LNCAP (cell line): Measurements from ENCODE around the gene FHIT.

Source experiments
- TF ChIP-seq, protein P1 (sequence below): fragments of 450-650 bp; IDR thresholded peaks from 2 replicates; pipeline ENCODE4 v1.5.1; 2017; ENCODE audit warnings: mild to moderate bottlenecking

FHIT gene

DNA sequence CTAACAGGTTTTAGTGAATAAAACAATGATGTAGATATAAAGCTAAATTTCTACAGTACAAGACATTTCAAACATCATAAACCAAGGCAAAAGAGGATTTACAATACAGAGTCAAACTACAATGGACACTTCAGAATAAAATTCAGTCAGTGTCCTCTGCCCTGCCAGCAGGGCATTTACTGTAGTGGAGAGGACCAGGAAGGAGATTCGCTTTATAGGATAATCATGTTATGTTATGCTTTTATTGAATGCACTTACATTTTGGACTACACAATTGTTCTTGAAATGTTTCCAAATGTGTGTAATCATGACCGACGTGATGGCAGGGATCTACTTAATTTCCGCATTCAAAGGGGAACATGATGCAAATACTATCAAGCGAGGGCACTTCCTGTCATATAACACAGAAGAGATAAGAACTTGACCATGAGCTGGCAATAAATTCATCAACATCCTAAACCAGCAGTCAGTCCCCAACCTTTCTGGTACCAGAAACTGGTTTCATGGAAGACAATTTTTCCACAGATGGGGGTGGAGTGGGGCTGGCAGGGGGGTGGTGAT, 925.6 kb downstream of the FHIT start:
- TF ChIP-seq, protein P1, sequence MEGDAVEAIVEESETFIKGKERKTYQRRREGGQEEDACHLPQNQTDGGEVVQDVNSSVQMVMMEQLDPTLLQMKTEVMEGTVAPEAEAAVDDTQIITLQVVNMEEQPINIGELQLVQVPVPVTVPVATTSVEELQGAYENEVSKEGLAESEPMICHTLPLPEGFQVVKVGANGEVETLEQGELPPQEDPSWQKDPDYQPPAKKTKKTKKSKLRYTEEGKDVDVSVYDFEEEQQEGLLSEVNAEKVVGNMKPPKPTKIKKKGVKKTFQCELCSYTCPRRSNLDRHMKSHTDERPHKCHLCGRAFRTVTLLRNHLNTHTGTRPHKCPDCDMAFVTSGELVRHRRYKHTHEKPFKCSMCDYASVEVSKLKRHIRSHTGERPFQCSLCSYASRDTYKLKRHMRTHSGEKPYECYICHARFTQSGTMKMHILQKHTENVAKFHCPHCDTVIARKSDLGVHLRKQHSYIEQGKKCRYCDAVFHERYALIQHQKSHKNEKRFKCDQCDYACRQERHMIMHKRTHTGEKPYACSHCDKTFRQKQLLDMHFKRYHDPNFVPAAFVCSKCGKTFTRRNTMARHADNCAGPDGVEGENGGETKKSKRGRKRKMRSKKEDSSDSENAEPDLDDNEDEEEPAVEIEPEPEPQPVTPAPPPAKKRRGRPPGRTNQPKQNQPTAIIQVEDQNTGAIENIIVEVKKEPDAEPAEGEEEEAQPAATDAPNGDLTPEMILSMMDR: no peak

DNA sequence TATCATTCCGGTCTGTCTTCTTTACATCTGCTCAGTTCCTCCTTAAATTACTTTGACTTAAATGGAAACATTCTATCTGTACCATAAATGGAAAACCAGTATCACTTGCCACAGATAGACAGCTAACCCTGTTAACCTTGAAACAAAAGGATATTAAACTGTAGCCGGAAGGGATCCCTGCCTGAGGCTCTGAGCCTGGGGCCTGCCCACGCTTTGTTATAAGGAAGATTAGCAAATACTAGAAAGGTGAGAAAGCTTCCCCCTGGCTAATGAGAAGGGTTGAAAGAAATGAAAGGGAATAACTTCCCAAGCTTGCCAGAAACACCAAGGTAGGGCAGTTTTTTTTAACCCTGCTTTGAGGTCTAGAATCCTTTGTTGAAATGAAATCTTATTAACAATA, 927.6 kb downstream of the FHIT start:
- TF ChIP-seq, protein P1: no peak

DNA sequence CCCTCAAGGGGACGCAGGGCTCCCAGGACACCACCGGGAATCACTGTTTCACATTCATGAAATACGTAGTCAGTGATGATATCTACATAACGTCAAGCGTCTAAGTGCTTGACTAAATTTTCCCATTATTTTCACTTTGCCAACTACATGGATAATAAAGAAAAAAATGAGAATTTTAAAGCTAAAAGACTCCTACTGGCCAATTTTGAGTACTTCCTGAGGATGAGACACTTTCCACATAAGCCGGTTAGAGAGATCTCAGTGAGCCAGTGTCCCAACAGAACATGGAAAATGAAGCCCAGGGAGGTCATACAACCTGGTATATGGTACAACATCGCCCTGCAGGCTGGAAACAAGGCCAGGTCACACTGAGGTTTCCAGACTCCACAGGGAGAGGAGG, 928.1 kb downstream of the FHIT start:
- TF ChIP-seq, protein P1: no peak

DNA sequence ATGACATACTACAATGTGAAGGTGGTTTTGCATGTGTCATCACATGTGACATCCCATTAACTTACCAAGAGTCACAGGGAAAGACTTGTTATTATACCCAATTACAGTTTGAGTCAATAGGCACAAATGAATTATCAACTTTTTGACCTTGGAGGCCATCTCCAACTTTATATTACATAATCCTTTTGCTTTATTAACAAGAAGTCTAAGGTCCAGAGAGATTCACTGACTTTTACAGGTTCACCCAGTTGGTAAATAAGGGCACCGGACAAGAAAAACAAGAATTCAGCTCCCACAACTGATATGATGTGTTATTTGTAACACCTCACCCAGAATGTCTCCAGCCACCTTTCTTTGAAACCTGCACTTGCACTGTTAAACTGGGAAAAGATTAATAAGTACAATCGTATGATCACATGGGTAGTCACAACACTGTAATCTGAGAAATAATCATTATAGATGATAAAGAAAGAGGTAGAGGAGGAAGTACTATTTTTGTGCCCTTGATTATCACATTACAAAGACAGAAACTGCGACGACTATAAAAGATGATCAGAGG, 928.9 kb downstream of the FHIT start:
- TF ChIP-seq, protein P1: no peak

DNA sequence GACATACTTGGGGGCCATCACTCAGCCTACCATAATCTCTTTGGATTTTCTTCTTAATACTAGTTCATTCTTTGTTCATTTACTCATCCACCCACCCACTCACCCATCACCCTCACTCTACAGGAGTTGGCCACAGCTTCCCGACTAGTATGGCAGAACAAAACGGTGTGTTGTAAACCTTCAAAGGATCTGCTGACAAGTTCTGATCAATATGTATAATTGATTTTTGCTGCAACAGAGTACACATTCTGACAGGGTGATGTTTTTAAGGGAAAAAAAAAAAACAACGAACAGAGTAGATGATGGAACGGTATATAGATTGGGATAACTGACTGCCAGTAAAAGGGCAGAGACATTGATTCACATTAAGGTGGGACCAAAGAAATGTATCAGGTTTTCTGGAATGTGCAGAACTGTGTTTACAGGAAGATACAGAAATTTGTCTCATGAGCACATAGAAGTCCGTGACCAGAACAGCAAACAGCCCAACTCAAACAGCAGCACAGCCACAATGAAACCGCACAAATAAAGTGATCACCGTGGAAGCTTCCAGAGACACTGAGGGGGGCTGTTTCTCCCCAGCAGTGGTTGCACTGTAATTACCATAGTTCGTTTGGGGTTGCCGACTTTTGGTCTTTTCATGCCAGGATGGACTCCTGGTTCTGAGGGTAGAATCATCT, 931.9 kb downstream of the FHIT start:
- TF ChIP-seq, protein P1: no peak

DNA sequence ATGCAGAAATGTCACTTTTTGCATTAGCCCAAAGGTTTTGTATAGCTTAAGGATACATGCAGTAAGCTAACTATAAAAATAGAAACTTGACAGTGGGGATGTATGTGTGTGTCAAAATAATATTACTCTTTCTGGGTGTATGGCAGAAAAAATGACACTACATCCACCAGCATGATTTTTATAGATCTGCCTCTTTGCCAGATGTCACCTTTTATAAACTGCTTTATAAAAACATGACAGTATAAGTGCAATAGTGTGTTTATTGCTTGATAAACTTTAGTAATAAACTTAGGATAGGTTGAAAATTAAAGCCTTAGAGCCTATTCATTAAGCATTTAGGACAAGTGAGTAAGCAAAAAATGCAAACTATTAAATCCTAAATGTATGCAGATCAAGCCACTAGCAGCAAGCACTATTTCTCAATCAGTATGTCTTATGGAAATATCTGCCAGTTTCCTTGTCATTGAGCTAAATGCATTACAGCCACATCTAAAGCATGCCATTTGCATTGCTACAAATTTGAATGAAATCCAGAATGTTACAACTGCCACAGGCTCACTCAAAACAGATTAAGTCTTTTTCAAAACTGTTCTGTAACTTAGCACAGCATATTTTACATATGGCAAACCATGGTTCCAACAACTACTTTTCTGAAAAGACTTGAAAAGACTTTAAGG, 935.0 kb downstream of the FHIT start:
- TF ChIP-seq, protein P1: no peak

DNA sequence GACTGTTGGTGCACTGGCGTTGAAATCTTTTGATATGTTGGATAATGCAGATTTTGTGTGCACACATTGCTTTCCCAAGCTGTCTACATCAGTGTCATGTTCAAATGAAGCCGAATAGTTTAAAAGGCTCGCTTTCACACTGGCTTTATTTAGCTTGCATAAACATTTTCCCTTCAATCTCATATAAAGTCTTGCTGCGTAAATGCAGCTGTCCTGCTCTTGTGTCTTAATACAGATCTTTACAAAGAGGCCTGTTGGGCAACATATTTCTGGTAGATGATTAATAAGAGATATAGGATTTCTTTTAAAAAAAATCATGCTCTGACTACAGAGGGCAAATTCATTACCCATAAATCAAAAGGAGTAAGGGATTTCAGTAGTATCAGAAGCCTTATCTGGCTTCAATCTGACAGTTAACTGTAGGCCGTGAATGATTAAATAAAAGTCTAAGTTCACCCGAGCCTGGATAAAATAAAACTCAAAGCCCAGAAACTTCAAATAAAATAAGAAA, 937.2 kb downstream of the FHIT start:
- TF ChIP-seq, protein P1: no peak
